COR-L47 (cell line): ENCODE results near the gene CD209.

Source experiments
- DNase-seq: peaks from one replicate; lab custom pipeline; 2025; lab: John Stamatoyannopoulos, UW

The CD209 gene

GRCh38 chr19:7705387-7706187, 41.7 kb downstream of the CD209 start:
- DNase-seq = no peak

GRCh38 chr19:7704280-7705060, 42.9 kb downstream of the CD209 start:
- DNase-seq = no peak

- no peak for DNase-seq
Measured at GRCh38 chr19:7703332-7703731, 44.0 kb downstream of the CD209 start.

GRCh38 chr19:7701654-7702457, 45.5 kb downstream of the CD209 start, which contains the start of gene FCER2:
TSS of gene FCER2 (minus strand) at chr19:7702131. CDS start at chr19:7699760, 2,371 bp downstream.
- no peak for DNase-seq

- DNase-seq = no peak
Measured at GRCh38 chr19:7701049-7701653, 46.2 kb downstream of the CD209 start.

- no peak for DNase-seq
Measured at GRCh38 chr19:7699417-7700401, 47.6 kb downstream of the CD209 start.

- DNase-seq = no peak
Measured at GRCh38 chr19:7699003-7699402, 48.3 kb downstream of the CD209 start.

- no peak for DNase-seq
Measured at GRCh38 chr19:7698583-7698982, 48.8 kb downstream of the CD209 start.

- DNase-seq = no peak
Measured at GRCh38 chr19:7697721-7698287, 49.5 kb downstream of the CD209 start.

- no peak for DNase-seq
Measured at GRCh38 chr19:7694499-7694898, 52.8 kb downstream of the CD209 start.

- no peak for DNase-seq
Measured at GRCh38 chr19:7692417-7693088, 54.8 kb downstream of the CD209 start.

- DNase-seq = no peak
Measured at GRCh38 chr19:7691497-7691896, 55.8 kb downstream of the CD209 start.

GRCh38 chr19:7690779-7691258, 56.5 kb downstream of the CD209 start:
- no peak for DNase-seq
